ENCODE results near the gene GALNTL6.

DNA sequence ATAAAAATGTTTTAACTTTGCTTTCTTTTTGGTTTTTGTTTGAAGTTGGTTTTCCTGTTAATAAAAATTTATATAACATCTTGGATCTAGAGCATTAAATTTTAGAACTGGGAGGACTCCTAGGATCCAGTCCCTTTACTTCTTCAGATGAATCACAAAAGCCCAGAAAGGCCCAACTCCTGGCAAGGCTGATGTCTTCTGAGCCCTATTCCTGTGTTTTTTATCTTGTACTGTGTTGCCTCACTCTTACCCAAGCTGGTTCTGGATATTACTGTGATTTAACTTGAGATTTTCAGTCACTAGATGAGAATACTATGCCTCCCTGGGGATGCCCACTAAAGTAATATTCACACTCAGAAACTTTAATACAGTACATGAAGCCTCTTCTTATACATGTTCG is 1228.3 kb downstream of the GALNTL6 start:
- no peak for TF ChIP-seq EZH2phosphoT487 (IDR thresholded peaks at IDR 0.05; ENCODE audit: insufficient read depth, low read depth)
- no peak for TF ChIP-seq EZH2 (IDR thresholded peaks at IDR 0.05; ENCODE audit: insufficient read depth, poor library complexity, severe bottlenecking)
